Activated B cell treated with CpG ODN at 0.5 μM for 24 hours (primary cell): Measurements from ENCODE around the gene FAM162A. TPM values are rescaled to one million over a fixed set of nuclear protein-coding genes. Genes with fewer than 3 reads are reported as not detected.

Source experiments
- ATAC-seq: fragments of 200-7000 bp; cut with Tn5 transposase; one replicate; pipeline ENCODE4 v1.10.0; 2021; ENCODE audit warnings: low read depth, mild to moderate bottlenecking, moderate library complexity
- CTCF ChIA-PET: fragments of 350-600 bp; sonication (Branson Sonifier 250); formaldehyde crosslinking; loops from one replicate; lab custom pipeline; 2021; ENCODE audit warnings: antibody characterized with exemption; lab: Charles Lee
- POLR2A ChIA-PET: fragments of 350-600 bp; sonication (Branson Sonifier 250); formaldehyde crosslinking; loops from one replicate; lab custom pipeline; 2021; ENCODE audit warnings: antibody characterized with exemption; lab: Charles Lee
- DNase-seq: peaks from one replicate; pipeline ENCODE4 v3.0.0; 2022
- H3K27ac Mint-ChIP-seq: one replicate; pipeline ENCODE4 v1.8.0; 2020; ENCODE audit warnings: mixed read lengths
- H3K27me3 Mint-ChIP-seq: one replicate; pipeline ENCODE4 v1.8.0; 2021; ENCODE audit warnings: mixed read lengths
- H3K36me3 Mint-ChIP-seq: one replicate; pipeline ENCODE4 v1.8.0; 2021; ENCODE audit warnings: low read depth, mixed read lengths
- H3K4me1 Mint-ChIP-seq: one replicate; pipeline ENCODE4 v1.8.0; 2021; ENCODE audit warnings: mixed read lengths
- H3K4me3 Mint-ChIP-seq: one replicate; pipeline ENCODE4 v1.8.0; 2020; ENCODE audit warnings: mild to moderate bottlenecking, mixed read lengths
- H3K9me3 Mint-ChIP-seq: one replicate; pipeline ENCODE4 v1.8.0; 2020; ENCODE audit warnings: mixed read lengths
- CTCF ChIP-seq: fragments of 200-600 bp; IDR thresholded peaks from one replicate; pipeline ENCODE4 v1.8.0; 2022; ENCODE audit warnings: antibody characterized with exemption, mild to moderate bottlenecking
- intact Hi-C: fragments of 100-400 bp; cut with micrococcal nuclease; formaldehyde crosslinking; loops from one replicate; pipeline ENCODE4 v1.15.1; 2024
- total RNA-seq: library from RNA; stranded (reverse); gene quantifications from 2 replicates; pipeline ENCODE4 v1.2.3, GENCODE V29; 2022

The FAM162A gene
- total RNA-seq, 1 donor from 2014 or later: 28.5 TPM

- POLR2A ChIA-PET: no interaction called here
- H3K36me3 Mint-ChIP-seq: peaks cover 89% of the 10 kb centered on the region
- ATAC-seq (no peak), DNase-seq (no peak)
- peaks cover 10% of the 10 kb centered on the region for H3K4me1 Mint-ChIP-seq
- intact Hi-C loops: loop anchor here (5.0 kb wide), 2 partner anchors 220 to 570 kb away; partner anchors contain the start of gene SEMA5B
- CTCF ChIA-PET: interaction anchor here (0.7 to 2.1 kb wide), 4 partner anchors 65 to 221 kb away, joined by 3 to 13 read pairs (median 6); no protein-coding TSS in a partner anchor
- no peak overlapping the region for H3K27ac Mint-ChIP-seq
- H3K9me3 Mint-ChIP-seq: no peaks in the 10 kb centered on the region
- no peaks in the 10 kb centered on the region for H3K27me3 Mint-ChIP-seq
- no peak overlapping the region for H3K4me3 Mint-ChIP-seq
- TF ChIP-seq CTCF: no peak
Measured at GRCh38 chr3:122457706-122458105, 73.7 kb downstream of the FAM162A start.

- DNase-seq (no peak), ATAC-seq (no peak)
- Mint-ChIP-seq H3K27me3 (no peaks in the 10 kb centered on the region), H3K4me1 (peaks cover 10% of the 10 kb centered on the region), H3K4me3 (no peak overlapping the region), H3K36me3 (peaks cover 90% of the 10 kb centered on the region), H3K27ac (no peak overlapping the region), H3K9me3 (no peaks in the 10 kb centered on the region)
- POLR2A ChIA-PET: interaction anchor here (0.5 kb wide), 1 partner anchor 671 kb away, joined by 5 read pairs; no protein-coding TSS in a partner anchor
- TF ChIP-seq CTCF: no peak
- intact Hi-C loops: loop anchor here (1.0 to 5.0 kb wide), 3 partner anchors 55 to 568 kb away; partner anchors contain the start of genes KPNA1 and SEMA5B
- CTCF ChIA-PET: interaction anchor here (1.4 to 2.1 kb wide), 3 partner anchors 66 to 220 kb away, joined by 3 to 13 read pairs (median 9); no protein-coding TSS in a partner anchor
Measured at GRCh38 chr3:122458992-122459391, 75.0 kb downstream of the FAM162A start.

- no peak overlapping the region for H3K4me3 Mint-ChIP-seq
- peaks cover 87% of the 10 kb centered on the region for H3K36me3 Mint-ChIP-seq
- intact Hi-C loops: no loop called here
- no peaks in the 10 kb centered on the region for H3K9me3 Mint-ChIP-seq
- no peak for ATAC-seq
- CTCF ChIA-PET: no interaction called here
- TF ChIP-seq CTCF: no peak
- POLR2A ChIA-PET: no interaction called here
- DNase-seq: no peak
- H3K4me1 Mint-ChIP-seq: peaks cover 5% of the 10 kb centered on the region
- H3K27me3 Mint-ChIP-seq: no peaks in the 10 kb centered on the region
- H3K27ac Mint-ChIP-seq: no peak overlapping the region
Measured at GRCh38 chr3:122461806-122462205, 77.8 kb downstream of the FAM162A start.

Other genes starting within 250 kb of the FAM162A start
- gene CASR, start 200.5 kb upstream of the FAM162A start, total RNA-seq: 0.02 TPM in 1 of 2 replicates, not detected in the other
- gene CSTA, start 58.9 kb upstream of the FAM162A start, total RNA-seq: not detected in 2 replicates
- gene MIX23, start 951 bp upstream of the FAM162A start, total RNA-seq: 47.3 and 49.1 TPM in 2 replicates
- gene WDR5B, start 31.9 kb downstream of the FAM162A start, total RNA-seq: 8.0 and 8.1 TPM in 2 replicates
- 72.9 and 76.4 TPM in 2 replicates for gene KPNA1, start 130.8 kb downstream of the FAM162A start, total RNA-seq
- 45.9 and 50.8 TPM in 2 replicates for gene PARP9, start 180.1 kb downstream of the FAM162A start, total RNA-seq
- 73.8 and 76.5 TPM in 2 replicates for gene DTX3L, start 180.2 kb downstream of the FAM162A start, total RNA-seq
- gene PARP15, start 193.5 kb downstream of the FAM162A start, total RNA-seq: 162 and 213 TPM in 2 replicates